Measurements from ENCODE around the gene MMP7. TPM values are rescaled to one million over a fixed set of nuclear protein-coding genes. Genes with fewer than 3 reads are reported as not detected.

The MMP7 gene
- total RNA-seq, 4 donors from 2014 or later = not detected

DNA sequence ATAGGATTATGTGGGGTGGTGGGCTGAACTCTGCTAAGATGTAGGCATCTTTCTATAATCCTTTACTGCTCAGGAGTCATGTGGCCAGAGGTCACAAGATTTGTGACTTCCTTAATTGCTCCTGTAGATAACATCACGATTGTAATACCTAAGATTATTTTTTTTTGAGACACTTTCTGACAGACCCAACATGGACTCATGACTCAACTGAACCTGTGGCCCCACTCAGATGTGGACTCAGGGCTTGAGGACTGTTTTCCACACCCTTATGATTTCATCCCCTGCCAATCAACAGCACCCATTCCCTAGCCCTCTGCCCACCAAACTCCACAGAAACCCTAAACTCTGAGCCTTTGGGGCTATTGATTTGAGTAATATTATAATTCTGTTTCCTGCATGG lies 35.6 kb upstream of the MMP7 start:
- no peak overlapping the region for H3K27ac ChIP-seq
- H3K4me3 ChIP-seq = no peak overlapping the region
- in situ Hi-C loops (cut with MboI; ENCODE audit: low pct_ligation_motif_present in 1 of 4, low pct_unique_long_range_greater_than_20kb in 1 of 4, low sequenced_read_pairs in 3 of 4) = no loop called here
- peaks cover 0 to 15% (median under 1%) of the 10 kb centered on the region in 4 donors for H3K4me1 ChIP-seq
- no peak for DNase-seq
- H3K27me3 ChIP-seq = no peaks in the 10 kb centered on the region
- intact Hi-C loops (cut with DNase I; ENCODE audit: low total_unique reads) = no loop called here
- TF ChIP-seq POLR2A (IDR thresholded peaks at IDR 0.05) = no peak
- TF ChIP-seq CTCF (IDR thresholded peaks at IDR 0.05) = no peak
- TF ChIP-seq EP300 (IDR thresholded peaks at IDR 0.05; ENCODE audit: low read depth) = no peak
- no peak for TF ChIP-seq POLR2AphosphoS5 (IDR thresholded peaks at IDR 0.05)
- peaks cover 0 to 5% of the 10 kb centered on the region in 2 donors for H3K9me3 ChIP-seq
- WGBS, 2 donors (ENCODE audit: low coverage in 1 of 2) = 30 to 63% methylated on average over 1 of the region's 1 CpG
- H3K36me3 ChIP-seq = no peaks in the 10 kb centered on the region

- Histone ChIP-seq H3K9me3 (peaks cover 0 to 5% of the 10 kb centered on the region in 2 donors), H3K4me1 (peaks cover 0 to 32% (median 9%) of the 10 kb centered on the region in 4 donors), H3K36me3 (no peaks in the 10 kb centered on the region), H3K4me3 (no peak overlapping the region), H3K27me3 (no peaks in the 10 kb centered on the region), H3K27ac (no peak overlapping the region)
- WGBS, 2 donors (ENCODE audit: low coverage in 1 of 2) = 46 to 80% methylated on average over 1 to 2 of the region's 2 CpGs
- in situ Hi-C loops (cut with MboI; ENCODE audit: low pct_ligation_motif_present in 1 of 4, low pct_unique_long_range_greater_than_20kb in 1 of 4, low sequenced_read_pairs in 3 of 4) (no loop called here), intact Hi-C loops (cut with DNase I; ENCODE audit: low total_unique reads) (no loop called here)
- TF ChIP-seq POLR2A (IDR thresholded peaks at IDR 0.05) = no peak
- TF ChIP-seq POLR2AphosphoS5 (IDR thresholded peaks at IDR 0.05) = no peak
- TF ChIP-seq EP300 (IDR thresholded peaks at IDR 0.05; ENCODE audit: low read depth) = no peak
- TF ChIP-seq CTCF (IDR thresholded peaks at IDR 0.05) = no peak
- DNase-seq = no peak
These were observed 33.6 kb upstream of the MMP7 start for GRCh38 chr11:102564110-102564509.

DNA sequence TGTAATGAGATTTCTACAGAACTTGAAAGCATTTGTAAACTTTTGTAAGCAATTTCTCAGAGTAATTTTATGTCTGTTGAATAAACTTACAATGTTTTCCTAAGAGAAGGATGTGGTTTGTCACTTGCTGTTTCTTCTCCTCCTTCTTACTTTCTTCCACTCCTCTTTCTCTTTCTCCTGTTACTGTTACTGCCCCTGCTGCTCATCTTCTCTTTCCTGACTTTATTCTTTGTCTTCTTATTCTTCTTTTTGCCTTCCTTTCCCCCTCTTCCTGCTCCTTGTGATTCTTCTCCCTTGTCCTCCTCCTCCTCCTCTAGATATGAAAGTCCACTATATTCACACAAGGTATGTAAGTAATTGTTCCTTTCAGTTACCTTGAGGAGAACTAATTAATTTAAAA lies 31.1 kb upstream of the MMP7 start:
- no peaks in the 10 kb centered on the region for H3K36me3 ChIP-seq
- H3K27me3 ChIP-seq = no peaks in the 10 kb centered on the region
- in situ Hi-C loops (cut with MboI; ENCODE audit: low pct_ligation_motif_present in 1 of 4, low pct_unique_long_range_greater_than_20kb in 1 of 4, low sequenced_read_pairs in 3 of 4) (no loop called here), intact Hi-C loops (cut with DNase I; ENCODE audit: low total_unique reads) (no loop called here)
- DNase-seq = no peak
- no peak overlapping the region for H3K4me3 ChIP-seq
- peaks cover 0 to 33% (median 9%) of the 10 kb centered on the region in 4 donors for H3K4me1 ChIP-seq
- H3K9me3 ChIP-seq = peaks cover 0 to 5% of the 10 kb centered on the region in 2 donors
- TF ChIP-seq EP300 (IDR thresholded peaks at IDR 0.05; ENCODE audit: low read depth) (no peak), CTCF (IDR thresholded peaks at IDR 0.05) (no peak), POLR2A (IDR thresholded peaks at IDR 0.05) (no peak), POLR2AphosphoS5 (IDR thresholded peaks at IDR 0.05) (no peak)
- peak overlapping the region; percentile 47 to 80 (median 60) for H3K27ac ChIP-seq

- peak in 2 of 3 donors; percentile 46 to 49 for TF ChIP-seq POLR2AphosphoS5 (IDR thresholded peaks at IDR 0.05)
- no peak for TF ChIP-seq POLR2A (IDR thresholded peaks at IDR 0.05)
- no peak for TF ChIP-seq CTCF (IDR thresholded peaks at IDR 0.05)
- no peak for TF ChIP-seq EP300 (IDR thresholded peaks at IDR 0.05; ENCODE audit: low read depth)
- WGBS, 2 donors (ENCODE audit: low coverage in 1 of 2) = 34 to 51% methylated on average over 5 to 6 of the region's 6 CpGs
- peak overlapping the region in 1 of 4 donors; percentile 29 for H3K4me3 ChIP-seq
- no peaks in the 10 kb centered on the region for H3K27me3 ChIP-seq
- intact Hi-C loops (cut with DNase I; ENCODE audit: low total_unique reads) (no loop called here), in situ Hi-C loops (cut with MboI; ENCODE audit: low pct_ligation_motif_present in 1 of 4, low pct_unique_long_range_greater_than_20kb in 1 of 4, low sequenced_read_pairs in 3 of 4) (no loop called here)
- peak overlapping the region; percentile 47 to 80 (median 60) for H3K27ac ChIP-seq
- no peaks in the 10 kb centered on the region for H3K36me3 ChIP-seq
- DNase-seq = peak; percentile 15
- H3K4me1 ChIP-seq = peaks cover 0 to 33% (median 9%) of the 10 kb centered on the region in 4 donors
- no peaks in the 10 kb centered on the region for H3K9me3 ChIP-seq
These were observed 30.0 kb upstream of the MMP7 start for GRCh38 chr11:102560555-102561011.
